ENCODE data around the gene CLCN5. TPM values are rescaled to one million over a fixed set of nuclear protein-coding genes. Genes with fewer than 3 reads are reported as not detected.

CLCN5 gene
- total and polyA plus RNA-seq, 4 donors, result 6.9 to 28.9 (median 13.7) TPM

DNA sequence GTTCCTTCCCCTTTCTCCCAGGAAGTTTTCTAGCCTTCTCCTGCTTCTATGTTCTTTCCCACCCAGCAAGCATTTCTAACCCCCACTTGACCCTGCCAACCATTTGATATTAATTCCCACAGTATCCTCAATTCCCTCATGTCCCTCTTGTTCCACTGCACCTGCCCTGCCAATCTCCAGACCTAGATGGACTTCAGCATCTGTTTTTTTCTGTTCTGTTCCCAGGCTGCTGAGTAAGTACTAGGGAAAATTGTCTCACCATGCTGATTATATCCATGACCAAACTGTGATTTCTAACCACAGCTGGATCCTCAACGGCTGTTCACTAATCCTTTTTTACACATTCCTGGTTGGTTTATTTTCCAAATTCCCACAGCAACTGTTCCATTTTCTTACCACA is 37.7 kb downstream of the CLCN5 start:
- no peak overlapping the region for H3K4me3 ChIP-seq (ENCODE audit: low read depth, low read length)
- no peaks in the 10 kb centered on the region for H3K27me3 ChIP-seq (ENCODE audit: control insufficient read depth, insufficient read depth, low read length)
- H3K9me3 ChIP-seq (ENCODE audit: control insufficient read depth, insufficient read depth, low read length), result no peaks in the 10 kb centered on the region
- H3K36me3 ChIP-seq (ENCODE audit: control insufficient read depth, insufficient read depth, low read length), result no peaks in the 10 kb centered on the region
- no peak for DNase-seq (ENCODE audit: low read depth in 4 of 6, low spot score in 6 of 6)
- WGBS (ENCODE audit: insufficient coverage), result 20% methylated on average over 1 of the region's 1 CpG
- H3K27ac ChIP-seq (ENCODE audit: low read depth, low read length), result no peak overlapping the region
- no peaks in the 10 kb centered on the region for H3K4me1 ChIP-seq (ENCODE audit: control insufficient read depth, insufficient read depth, low read length)

DNA sequence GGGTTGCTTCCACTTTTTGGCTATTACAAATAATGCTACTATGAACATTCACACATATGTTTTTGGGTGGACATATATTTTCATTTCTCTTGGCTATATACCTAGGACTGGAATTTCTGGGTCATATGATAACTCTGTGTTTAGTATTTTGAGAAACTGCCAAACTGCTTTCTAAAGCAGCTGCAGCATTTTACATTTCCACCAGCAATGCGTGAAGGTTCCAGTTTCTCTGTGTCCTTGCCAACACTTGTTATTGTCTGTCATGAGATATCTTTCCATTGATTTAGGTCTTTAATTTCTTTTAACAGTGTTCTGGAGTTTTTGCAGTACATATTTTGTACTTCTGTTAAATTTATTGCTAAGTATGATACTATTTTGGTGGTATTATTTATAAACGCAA is 48.3 kb downstream of the CLCN5 start:
- Histone ChIP-seq H3K27ac (ENCODE audit: low read depth, low read length) (no peak overlapping the region), H3K4me1 (ENCODE audit: control insufficient read depth, insufficient read depth, low read length) (no peaks in the 10 kb centered on the region), H3K36me3 (ENCODE audit: control insufficient read depth, insufficient read depth, low read length) (no peaks in the 10 kb centered on the region), H3K27me3 (ENCODE audit: control insufficient read depth, insufficient read depth, low read length) (no peaks in the 10 kb centered on the region), H3K4me3 (ENCODE audit: low read depth, low read length) (no peak overlapping the region), H3K9me3 (ENCODE audit: control insufficient read depth, insufficient read depth, low read length) (peaks cover 1% of the 10 kb centered on the region)
- no CpG with 5 or more reads among the region's 2 CpGs for WGBS (ENCODE audit: insufficient coverage)
- no peak for DNase-seq (ENCODE audit: low read depth in 4 of 6, low spot score in 6 of 6)

DNA sequence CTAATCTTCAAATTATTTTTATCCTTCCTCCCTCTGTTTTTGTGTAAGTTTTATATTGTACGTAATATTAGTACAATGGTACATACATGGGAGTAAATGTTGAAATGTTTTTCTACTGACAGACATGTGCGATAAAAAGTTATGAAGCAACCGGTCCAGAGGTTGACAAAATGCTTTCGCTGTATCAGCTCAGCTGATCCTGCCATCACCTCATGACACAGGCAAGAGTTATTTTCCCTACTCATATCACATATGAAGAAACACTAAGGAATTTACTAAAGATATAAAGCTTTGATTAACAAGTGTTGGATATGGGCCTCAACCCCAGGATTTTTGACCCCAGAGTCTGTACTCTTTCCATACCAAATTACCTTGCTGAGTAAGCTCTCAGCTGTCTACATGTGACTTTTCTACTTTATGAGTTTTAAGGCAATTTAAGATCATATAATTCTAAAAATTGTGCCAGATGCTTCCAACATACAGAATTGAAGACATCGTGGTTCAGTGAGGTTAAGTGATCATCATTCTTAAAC is 50.0 kb downstream of the CLCN5 start:
- no peak for DNase-seq (ENCODE audit: low read depth in 4 of 6, low spot score in 6 of 6)
- H3K27ac ChIP-seq (ENCODE audit: low read depth, low read length), result no peak overlapping the region
- H3K4me1 ChIP-seq (ENCODE audit: control insufficient read depth, insufficient read depth, low read length), result no peaks in the 10 kb centered on the region
- no CpG with 5 or more reads among the region's 5 CpGs for WGBS (ENCODE audit: insufficient coverage)
- H3K27me3 ChIP-seq (ENCODE audit: control insufficient read depth, insufficient read depth, low read length), result no peaks in the 10 kb centered on the region
- no peaks in the 10 kb centered on the region for H3K36me3 ChIP-seq (ENCODE audit: control insufficient read depth, insufficient read depth, low read length)
- no peak overlapping the region for H3K4me3 ChIP-seq (ENCODE audit: low read depth, low read length)
- H3K9me3 ChIP-seq (ENCODE audit: control insufficient read depth, insufficient read depth, low read length), result peaks cover 1% of the 10 kb centered on the region

- H3K27me3 ChIP-seq (ENCODE audit: control insufficient read depth, insufficient read depth, low read length), result peaks cover 5% of the 10 kb centered on the region
Observed at GRCh38 chrX:49976682-49977197, 54.3 kb downstream of the CLCN5 start.

GRCh38 chrX:49977319-49978090 is 55.1 kb downstream of the CLCN5 start:
- 8% methylated on average over 3 of the region's 9 CpGs for WGBS (ENCODE audit: insufficient coverage)
- Histone ChIP-seq H3K27ac (ENCODE audit: low read depth, low read length) (no peak overlapping the region), H3K27me3 (ENCODE audit: control insufficient read depth, insufficient read depth, low read length) (peaks cover 5% of the 10 kb centered on the region), H3K36me3 (ENCODE audit: control insufficient read depth, insufficient read depth, low read length) (no peaks in the 10 kb centered on the region), H3K9me3 (ENCODE audit: control insufficient read depth, insufficient read depth, low read length) (no peaks in the 10 kb centered on the region), H3K4me3 (ENCODE audit: low read depth, low read length) (no peak overlapping the region), H3K4me1 (ENCODE audit: control insufficient read depth, insufficient read depth, low read length) (no peaks in the 10 kb centered on the region)
- DNase-seq (ENCODE audit: low read depth in 4 of 6, low spot score in 6 of 6), result peak in 1 of 6 donors; percentile 43

More at GRCh38 chrX:49976682-49977197, 54.3 kb downstream of the CLCN5 start:
- H3K9me3 ChIP-seq (ENCODE audit: control insufficient read depth, insufficient read depth, low read length), result no peaks in the 10 kb centered on the region
- peak in 1 of 6 donors; percentile 5 for DNase-seq (ENCODE audit: low read depth in 4 of 6, low spot score in 6 of 6)
- 25% methylated on average over 1 of the region's 4 CpGs for WGBS (ENCODE audit: insufficient coverage)
- H3K4me1 ChIP-seq (ENCODE audit: control insufficient read depth, insufficient read depth, low read length), result no peaks in the 10 kb centered on the region
- no peak overlapping the region for H3K27ac ChIP-seq (ENCODE audit: low read depth, low read length)
- H3K36me3 ChIP-seq (ENCODE audit: control insufficient read depth, insufficient read depth, low read length), result no peaks in the 10 kb centered on the region
- H3K4me3 ChIP-seq (ENCODE audit: low read depth, low read length), result no peak overlapping the region

GRCh38 chrX:49978176-49978575 is 55.8 kb downstream of the CLCN5 start:
- no peaks in the 10 kb centered on the region for H3K9me3 ChIP-seq (ENCODE audit: control insufficient read depth, insufficient read depth, low read length)
- WGBS (ENCODE audit: insufficient coverage), result no CpG with 5 or more reads among the region's 2 CpGs
- no peaks in the 10 kb centered on the region for H3K36me3 ChIP-seq (ENCODE audit: control insufficient read depth, insufficient read depth, low read length)
- no peak for DNase-seq (ENCODE audit: low read depth in 4 of 6, low spot score in 6 of 6)
- peaks cover 5% of the 10 kb centered on the region for H3K27me3 ChIP-seq (ENCODE audit: control insufficient read depth, insufficient read depth, low read length)
- H3K4me3 ChIP-seq (ENCODE audit: low read depth, low read length), result no peak overlapping the region
- H3K27ac ChIP-seq (ENCODE audit: low read depth, low read length), result no peak overlapping the region
- no peaks in the 10 kb centered on the region for H3K4me1 ChIP-seq (ENCODE audit: control insufficient read depth, insufficient read depth, low read length)

DNA sequence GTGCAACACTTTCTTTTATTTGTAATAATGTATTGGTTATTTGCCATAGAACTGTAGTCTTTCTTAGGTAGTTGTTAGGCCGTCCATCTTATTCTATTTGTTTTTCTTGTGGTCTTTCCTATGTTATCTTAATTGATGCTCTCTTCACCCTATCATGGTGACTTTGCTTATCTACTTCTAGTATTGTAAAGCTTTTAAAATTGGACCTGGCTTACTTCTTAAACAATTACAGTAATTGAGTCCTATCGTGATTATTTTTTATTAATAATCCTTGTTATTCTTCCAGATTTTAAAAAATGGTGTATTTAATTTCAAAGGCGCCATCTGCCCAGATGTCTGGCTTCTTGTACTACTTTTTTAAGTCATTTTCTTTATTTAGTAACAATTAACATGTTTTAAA is 63.7 kb downstream of the CLCN5 start:
- Histone ChIP-seq H3K27ac (ENCODE audit: low read depth, low read length) (no peak overlapping the region), H3K36me3 (ENCODE audit: control insufficient read depth, insufficient read depth, low read length) (no peaks in the 10 kb centered on the region), H3K27me3 (ENCODE audit: control insufficient read depth, insufficient read depth, low read length) (peaks cover 2% of the 10 kb centered on the region), H3K4me3 (ENCODE audit: low read depth, low read length) (no peak overlapping the region), H3K9me3 (ENCODE audit: control insufficient read depth, insufficient read depth, low read length) (no peaks in the 10 kb centered on the region), H3K4me1 (ENCODE audit: control insufficient read depth, insufficient read depth, low read length) (no peaks in the 10 kb centered on the region)
- no CpG with 5 or more reads among the region's 3 CpGs for WGBS (ENCODE audit: insufficient coverage)
- no peak for DNase-seq (ENCODE audit: low read depth in 4 of 6, low spot score in 6 of 6)

GRCh38 chrX:49987651-49988050 is 65.3 kb downstream of the CLCN5 start:
- 63% methylated on average over 1 of the region's 2 CpGs for WGBS (ENCODE audit: insufficient coverage)
- H3K4me1 ChIP-seq (ENCODE audit: control insufficient read depth, insufficient read depth, low read length), result no peaks in the 10 kb centered on the region
- peaks cover 2% of the 10 kb centered on the region for H3K27me3 ChIP-seq (ENCODE audit: control insufficient read depth, insufficient read depth, low read length)
- H3K36me3 ChIP-seq (ENCODE audit: control insufficient read depth, insufficient read depth, low read length), result no peaks in the 10 kb centered on the region
- H3K9me3 ChIP-seq (ENCODE audit: control insufficient read depth, insufficient read depth, low read length), result no peaks in the 10 kb centered on the region
- no peak overlapping the region for H3K4me3 ChIP-seq (ENCODE audit: low read depth, low read length)
- no peak for DNase-seq (ENCODE audit: low read depth in 4 of 6, low spot score in 6 of 6)
- H3K27ac ChIP-seq (ENCODE audit: low read depth, low read length), result no peak overlapping the region

GRCh38 chrX:49988143-49988542 is 65.7 kb downstream of the CLCN5 start:
- peaks cover 2% of the 10 kb centered on the region for H3K27me3 ChIP-seq (ENCODE audit: control insufficient read depth, insufficient read depth, low read length)
- no peaks in the 10 kb centered on the region for H3K4me1 ChIP-seq (ENCODE audit: control insufficient read depth, insufficient read depth, low read length)
- H3K36me3 ChIP-seq (ENCODE audit: control insufficient read depth, insufficient read depth, low read length), result no peaks in the 10 kb centered on the region
- no peak for DNase-seq (ENCODE audit: low read depth in 4 of 6, low spot score in 6 of 6)
- no peak overlapping the region for H3K4me3 ChIP-seq (ENCODE audit: low read depth, low read length)
- H3K27ac ChIP-seq (ENCODE audit: low read depth, low read length), result no peak overlapping the region
- 50% methylated on average over 4 of the region's 5 CpGs for WGBS (ENCODE audit: insufficient coverage)
- no peaks in the 10 kb centered on the region for H3K9me3 ChIP-seq (ENCODE audit: control insufficient read depth, insufficient read depth, low read length)

GRCh38 chrX:49991758-49992157 is 69.4 kb downstream of the CLCN5 start:
- WGBS (ENCODE audit: insufficient coverage), result 60% methylated on average over 1 of the region's 4 CpGs
- H3K9me3 ChIP-seq (ENCODE audit: control insufficient read depth, insufficient read depth, low read length), result no peaks in the 10 kb centered on the region
- no peaks in the 10 kb centered on the region for H3K36me3 ChIP-seq (ENCODE audit: control insufficient read depth, insufficient read depth, low read length)
- H3K4me1 ChIP-seq (ENCODE audit: control insufficient read depth, insufficient read depth, low read length), result no peaks in the 10 kb centered on the region
- no peak for DNase-seq (ENCODE audit: low read depth in 4 of 6, low spot score in 6 of 6)
- no peak overlapping the region for H3K4me3 ChIP-seq (ENCODE audit: low read depth, low read length)
- peaks cover 2% of the 10 kb centered on the region for H3K27me3 ChIP-seq (ENCODE audit: control insufficient read depth, insufficient read depth, low read length)
- H3K27ac ChIP-seq (ENCODE audit: low read depth, low read length), result no peak overlapping the region

Data from spinal cord (tissue), 10 donors.